ENCODE results near the gene OSER1.
"Not testable (repeated sequence)": the region's sequence is repeated elsewhere in the genome, so short reads cannot be mapped to it uniquely, and the experiment has no call there.

OSER1 gene

DNA sequence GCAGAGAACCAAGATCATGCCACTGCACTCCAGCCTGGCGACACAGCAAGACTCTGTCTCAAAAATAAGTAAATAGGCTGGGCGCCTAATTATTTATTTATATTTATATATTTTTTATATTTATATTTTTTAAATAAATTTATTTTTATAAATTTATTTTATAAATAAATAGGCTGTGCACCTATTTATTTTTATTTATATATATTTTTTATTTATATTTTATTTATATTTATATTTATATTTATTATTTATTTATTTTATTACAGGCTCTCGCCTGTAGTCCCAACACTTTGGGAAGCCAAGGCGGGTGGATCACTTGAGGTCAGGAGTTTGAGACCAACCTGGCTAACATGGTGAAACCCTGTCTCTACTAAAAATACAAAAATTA is 21.9 kb upstream of the OSER1 start:
- H3K4me3 ChIP-seq (ENCODE audit: low read depth, low read length); H3K36me3 ChIP-seq (ENCODE audit: control insufficient read depth in 1 of 2, insufficient read depth in 2 of 2, low read length in 2 of 2): not testable (repeated sequence)
- no CpG with 5 or more reads among the region's 4 CpGs for whole genome bisulfite sequencing (ENCODE audit: extremely low coverage, insufficient coverage, insufficient read length)

DNA sequence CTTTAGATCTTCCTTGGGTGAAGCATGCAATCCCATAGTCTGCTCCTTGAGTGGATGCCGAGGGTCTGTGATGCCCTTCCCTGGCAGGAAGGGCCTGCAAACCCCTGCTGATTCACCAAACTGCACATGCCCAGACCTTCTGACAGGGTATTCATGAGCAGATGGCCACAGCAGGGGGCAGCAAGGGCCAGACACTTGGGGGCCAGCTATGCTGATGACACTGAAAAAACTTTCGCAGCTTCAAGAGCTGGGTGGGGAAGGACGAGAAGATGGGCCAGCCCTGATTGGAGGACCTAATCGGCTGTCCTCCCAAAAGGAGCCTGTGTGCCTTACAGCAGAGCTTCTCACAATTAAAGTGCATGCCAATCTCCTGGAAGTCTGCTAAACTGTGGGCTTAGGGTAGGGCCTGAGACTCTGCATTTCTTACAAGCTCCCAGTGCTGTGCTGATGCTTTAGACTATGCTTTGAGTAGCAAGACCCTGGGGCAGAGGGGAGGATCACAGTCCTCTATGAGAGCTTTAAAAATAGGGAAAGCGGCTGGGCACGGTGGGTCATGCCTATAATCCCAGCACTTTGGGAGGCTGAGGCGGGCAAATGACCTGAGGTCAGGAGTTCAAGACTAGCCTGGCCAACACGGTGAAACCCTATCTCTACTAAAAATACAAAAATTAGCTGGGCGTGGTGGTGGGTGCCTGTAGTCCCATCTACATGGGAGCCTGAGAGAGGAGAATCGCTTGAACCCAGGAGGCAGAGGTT is 21.3 kb upstream of the OSER1 start:
- Histone ChIP-seq H4K8ac (ENCODE audit: low read depth, low read length) (no peak overlapping the region), H3K27ac (ENCODE audit: low read depth, low read length) (no peak overlapping the region), H3K79me1 (ENCODE audit: low read length) (no peaks in the 10 kb centered on the region), H3K14ac (ENCODE audit: low read length) (no peak overlapping the region), H3K4me2 (ENCODE audit: low read length) (no peak overlapping the region), H2BK120ac (ENCODE audit: insufficient read depth, low read length, poor library complexity) (no peak overlapping the region), H3K4ac (ENCODE audit: low read depth, low read length) (no peak overlapping the region), H4K12ac (ENCODE audit: low read depth, low read length) (no peak overlapping the region), H3K9me3 (ENCODE audit: insufficient read depth, low read depth, low read length) (no peaks in the 10 kb centered on the region), H3K18ac (ENCODE audit: low read length) (no peak overlapping the region), H2BK12ac (ENCODE audit: low read length) (no peak overlapping the region), H3K79me2 (ENCODE audit: control insufficient read depth, insufficient read depth, low read length, poor library complexity) (no peaks in the 10 kb centered on the region), H2AK5ac (ENCODE audit: low read length) (no peak overlapping the region), H3K23ac (ENCODE audit: low read length) (no peak overlapping the region), H3K4me3 (ENCODE audit: low read depth, low read length) (no peak overlapping the region), H3K27me3 (ENCODE audit: insufficient read depth, low read length) (no peaks in the 10 kb centered on the region), H3K9ac (ENCODE audit: low read length) (no peak overlapping the region), H2BK5ac (ENCODE audit: low read depth, low read length, poor library complexity) (no peak overlapping the region), H3K4me1 (ENCODE audit: control insufficient read depth in 1 of 2, insufficient read depth in 2 of 2, low read length in 2 of 2) (no peaks in the 10 kb centered on the region), H4K91ac (ENCODE audit: low read depth, low read length) (no peak overlapping the region), H2AFZ (ENCODE audit: insufficient read depth, low read length, poor library complexity) (no peak overlapping the region), H3K36me3 (ENCODE audit: control insufficient read depth in 1 of 2, insufficient read depth in 2 of 2, low read length in 2 of 2) (no peaks in the 10 kb centered on the region)
- no peak for DNase-seq
- no CpG with 5 or more reads among the region's 10 CpGs for WGBS (ENCODE audit: extremely low coverage, insufficient coverage, insufficient read length)

More for the DNA sequence above, 21.9 kb upstream of the OSER1 start:
- not testable (repeated sequence) for H3K18ac ChIP-seq (ENCODE audit: low read length); H2BK5ac ChIP-seq (ENCODE audit: low read depth, low read length, poor library complexity); H2BK120ac ChIP-seq (ENCODE audit: insufficient read depth, low read length, poor library complexity); H3K4ac ChIP-seq (ENCODE audit: low read depth, low read length); DNase-seq; H2AFZ ChIP-seq (ENCODE audit: insufficient read depth, low read length, poor library complexity); H3K79me2 ChIP-seq (ENCODE audit: control insufficient read depth, insufficient read depth, low read length, poor library complexity); H2BK12ac ChIP-seq (ENCODE audit: low read length); H3K4me2 ChIP-seq (ENCODE audit: low read length); H3K9me3 ChIP-seq (ENCODE audit: insufficient read depth, low read depth, low read length); H4K12ac ChIP-seq (ENCODE audit: low read depth, low read length); H3K9ac ChIP-seq (ENCODE audit: low read length); H3K27ac ChIP-seq (ENCODE audit: low read depth, low read length); H4K8ac ChIP-seq (ENCODE audit: low read depth, low read length); H3K27me3 ChIP-seq (ENCODE audit: insufficient read depth, low read length); H3K4me1 ChIP-seq (ENCODE audit: control insufficient read depth in 1 of 2, insufficient read depth in 2 of 2, low read length in 2 of 2); H4K91ac ChIP-seq (ENCODE audit: low read depth, low read length); H3K14ac ChIP-seq (ENCODE audit: low read length); H2AK5ac ChIP-seq (ENCODE audit: low read length); H3K23ac ChIP-seq (ENCODE audit: low read length); H3K79me1 ChIP-seq (ENCODE audit: low read length)

DNA sequence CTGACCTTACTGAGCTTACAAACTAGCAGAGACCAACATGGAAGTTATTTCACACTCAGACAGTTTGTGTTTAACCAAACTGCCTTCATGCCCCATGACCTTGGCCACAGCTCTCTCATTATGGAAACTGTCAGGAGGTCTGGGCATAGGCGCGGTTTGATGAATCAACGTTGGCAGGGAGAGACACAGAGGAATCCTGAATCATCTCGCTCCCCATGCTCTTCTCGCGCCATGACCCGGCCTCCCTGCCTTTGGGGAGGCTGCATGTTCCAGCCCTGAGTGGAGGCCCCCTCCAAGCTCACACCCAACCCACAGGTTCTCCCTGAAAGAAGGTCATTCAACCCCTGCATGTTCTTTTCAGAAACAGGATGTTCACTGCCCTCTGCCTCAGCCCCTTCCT is 20.6 kb upstream of the OSER1 start:
- Histone ChIP-seq H3K27ac (ENCODE audit: low read depth, low read length) (no peak overlapping the region), H2AFZ (ENCODE audit: insufficient read depth, low read length, poor library complexity) (no peak overlapping the region), H3K18ac (ENCODE audit: low read length) (no peak overlapping the region), H3K23ac (ENCODE audit: low read length) (no peak overlapping the region), H2BK12ac (ENCODE audit: low read length) (no peak overlapping the region), H2BK120ac (ENCODE audit: insufficient read depth, low read length, poor library complexity) (no peak overlapping the region), H3K79me1 (ENCODE audit: low read length) (no peaks in the 10 kb centered on the region), H2AK5ac (ENCODE audit: low read length) (no peak overlapping the region), H3K79me2 (ENCODE audit: control insufficient read depth, insufficient read depth, low read length, poor library complexity) (no peaks in the 10 kb centered on the region), H4K12ac (ENCODE audit: low read depth, low read length) (no peak overlapping the region), H3K4me3 (ENCODE audit: low read depth, low read length) (no peak overlapping the region), H3K14ac (ENCODE audit: low read length) (no peak overlapping the region), H3K27me3 (ENCODE audit: insufficient read depth, low read length) (no peaks in the 10 kb centered on the region), H3K9ac (ENCODE audit: low read length) (no peak overlapping the region), H3K4ac (ENCODE audit: low read depth, low read length) (no peak overlapping the region), H4K91ac (ENCODE audit: low read depth, low read length) (no peak overlapping the region), H2BK5ac (ENCODE audit: low read depth, low read length, poor library complexity) (no peak overlapping the region), H3K36me3 (ENCODE audit: control insufficient read depth in 1 of 2, insufficient read depth in 2 of 2, low read length in 2 of 2) (no peaks in the 10 kb centered on the region), H3K4me2 (ENCODE audit: low read length) (no peak overlapping the region), H3K4me1 (ENCODE audit: control insufficient read depth in 1 of 2, insufficient read depth in 2 of 2, low read length in 2 of 2) (no peaks in the 10 kb centered on the region), H4K8ac (ENCODE audit: low read depth, low read length) (no peak overlapping the region), H3K9me3 (ENCODE audit: insufficient read depth, low read depth, low read length) (no peaks in the 10 kb centered on the region)
- no CpG with 5 or more reads among the region's 7 CpGs for WGBS (ENCODE audit: extremely low coverage, insufficient coverage, insufficient read length)
- no peak for DNase-seq

DNA sequence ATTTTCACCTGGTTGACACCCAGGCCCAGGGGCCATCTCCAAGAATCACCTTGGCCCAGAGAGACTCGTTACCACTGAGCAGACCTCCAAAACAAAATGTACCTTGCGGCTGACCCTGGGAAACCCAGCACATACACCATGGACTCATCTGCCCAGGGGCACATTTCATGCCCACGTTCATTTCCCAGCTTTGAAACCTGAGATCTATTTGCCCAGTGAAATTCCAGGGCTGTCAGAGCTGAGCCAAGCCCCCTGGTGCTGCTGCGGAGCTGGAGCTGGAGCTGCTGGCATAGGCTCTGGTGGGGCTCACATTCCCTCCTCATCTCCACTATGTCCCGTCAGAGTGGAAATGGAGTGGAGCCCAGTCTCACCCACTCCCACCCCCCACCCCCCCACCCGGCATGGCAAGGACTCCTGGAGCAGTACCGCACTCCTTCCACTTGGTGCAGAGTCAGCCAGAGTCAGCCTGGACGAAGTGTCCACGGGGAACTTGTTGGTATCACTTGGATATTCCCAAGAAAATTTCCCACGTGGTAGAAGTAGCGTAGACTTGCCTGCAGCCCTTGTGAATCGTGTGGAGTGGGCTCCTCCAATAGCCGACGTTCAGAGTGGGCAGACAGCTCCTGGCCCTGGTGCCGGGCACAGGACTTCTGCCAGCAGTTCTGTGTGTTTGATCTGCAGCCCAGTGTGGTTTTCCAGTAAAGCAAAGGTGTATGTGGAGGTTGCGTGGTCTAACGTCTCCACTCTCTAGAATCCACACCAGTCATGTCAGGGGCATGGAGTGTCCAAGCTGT is 18.1 kb upstream of the OSER1 start:
- no peak overlapping the region for H4K12ac ChIP-seq (ENCODE audit: low read depth, low read length)
- no peak overlapping the region for H2AFZ ChIP-seq (ENCODE audit: insufficient read depth, low read length, poor library complexity)
- DNase-seq = no peak
- H3K27me3 ChIP-seq (ENCODE audit: insufficient read depth, low read length) = no peaks in the 10 kb centered on the region
- H2AK5ac ChIP-seq (ENCODE audit: low read length) = no peak overlapping the region
- H4K8ac ChIP-seq (ENCODE audit: low read depth, low read length) = no peak overlapping the region
- H2BK5ac ChIP-seq (ENCODE audit: low read depth, low read length, poor library complexity) = no peak overlapping the region
- no peak overlapping the region for H3K4me3 ChIP-seq (ENCODE audit: low read depth, low read length)
- no peak overlapping the region for H3K14ac ChIP-seq (ENCODE audit: low read length)
- H3K4me2 ChIP-seq (ENCODE audit: low read length) = no peak overlapping the region
- no peak overlapping the region for H2BK12ac ChIP-seq (ENCODE audit: low read length)
- H4K91ac ChIP-seq (ENCODE audit: low read depth, low read length) = no peak overlapping the region
- WGBS (ENCODE audit: extremely low coverage, insufficient coverage, insufficient read length) = no CpG with 5 or more reads among the region's 17 CpGs
- no peaks in the 10 kb centered on the region for H3K79me1 ChIP-seq (ENCODE audit: low read length)
- no peaks in the 10 kb centered on the region for H3K9me3 ChIP-seq (ENCODE audit: insufficient read depth, low read depth, low read length)
- H3K4me1 ChIP-seq (ENCODE audit: control insufficient read depth in 1 of 2, insufficient read depth in 2 of 2, low read length in 2 of 2) = no peaks in the 10 kb centered on the region
- no peak overlapping the region for H3K9ac ChIP-seq (ENCODE audit: low read length)
- H3K23ac ChIP-seq (ENCODE audit: low read length) = no peak overlapping the region
- no peaks in the 10 kb centered on the region for H3K79me2 ChIP-seq (ENCODE audit: control insufficient read depth, insufficient read depth, low read length, poor library complexity)
- no peaks in the 10 kb centered on the region for H3K36me3 ChIP-seq (ENCODE audit: control insufficient read depth in 1 of 2, insufficient read depth in 2 of 2, low read length in 2 of 2)
- no peak overlapping the region for H3K18ac ChIP-seq (ENCODE audit: low read length)
- H2BK120ac ChIP-seq (ENCODE audit: insufficient read depth, low read length, poor library complexity) = no peak overlapping the region
- H3K4ac ChIP-seq (ENCODE audit: low read depth, low read length) = no peak overlapping the region
- no peak overlapping the region for H3K27ac ChIP-seq (ENCODE audit: low read depth, low read length)

All from trophoblast cell (in vitro differentiated cells and primary cell).